MCF 10A (cell line): ENCODE results near the gene TYMS. TPM values are rescaled to one million over a fixed set of nuclear protein-coding genes. Genes with fewer than 3 reads are reported as not detected.

ENCODE experiments used
- BruUV-seq: library from RNA; stranded (reverse); fragments of 400-500 nt; replicated peaks from 2 replicates; lab custom pipeline; 2021; lab: Mats Ljungman, UMichigan
- CTCF ChIA-PET: fragments of 300-600 bp; sonication (Branson Sonifier 250); formaldehyde crosslinking; extraction: SDS; loops from one replicate; lab custom pipeline; 2021; ENCODE audit warnings: antibody characterized with exemption, inconsistent platforms; lab: Yijun Ruan, JAX
- POLR2A ChIA-PET: fragments of 300-600, 350-650 bp; sonication (Branson Sonifier 250); formaldehyde crosslinking; extraction: SDS; loops from one replicate; lab custom pipeline; 2020; ENCODE audit warnings: antibody characterized with exemption, inconsistent platforms; lab: Yijun Ruan, JAX
- DNase-seq: peaks from one replicate; pipeline ENCODE4 v3.0.0-alpha.2; 2018; ENCODE audit not compliant: unreplicated experiment
- H3K27ac Mint-ChIP-seq: one replicate; pipeline ENCODE4 v1.8.0; 2022; ENCODE audit warnings: mild to moderate bottlenecking, low read depth, mixed read lengths; ENCODE audit not compliant: unreplicated experiment
- H3K27me3 Mint-ChIP-seq: one replicate; pipeline ENCODE4 v1.8.0; 2022; ENCODE audit warnings: mixed read lengths; ENCODE audit not compliant: insufficient read depth, unreplicated experiment
- H3K36me3 Mint-ChIP-seq: one replicate; pipeline ENCODE4 v1.8.0; 2022; ENCODE audit warnings: mild to moderate bottlenecking, moderate library complexity, mixed read lengths; ENCODE audit not compliant: insufficient read depth, unreplicated experiment
- H3K4me1 Mint-ChIP-seq: one replicate; pipeline ENCODE4 v1.8.0; 2022; ENCODE audit warnings: mixed read lengths; ENCODE audit not compliant: insufficient read depth, unreplicated experiment
- H3K4me3 Mint-ChIP-seq: one replicate; pipeline ENCODE4 v1.8.0; 2022; ENCODE audit warnings: mild to moderate bottlenecking, moderate library complexity, mixed read lengths; ENCODE audit not compliant: unreplicated experiment
- H3K9me3 Mint-ChIP-seq: one replicate; pipeline ENCODE4 v1.8.0; 2022; ENCODE audit warnings: mixed read lengths; ENCODE audit not compliant: unreplicated experiment
- CTCF ChIP-seq: fragments of 200-600 bp; IDR thresholded peaks from one replicate; pipeline ENCODE4 v1.8.0; 2022; ENCODE audit warnings: antibody characterized with exemption, mild to moderate bottlenecking; ENCODE audit not compliant: unreplicated experiment
- intact Hi-C: fragments of 100-400 bp; cut with micrococcal nuclease; formaldehyde crosslinking; loops from 2 replicates; pipeline ENCODE4 v1.14.1; 2022
- total RNA-seq: library from RNA; stranded (reverse); gene quantifications from 2 replicates; pipeline ENCODE4 v1.2.3, GENCODE V29; 2022

The TYMS gene
- total RNA-seq, 1 experiment from 2014 or later = 57.0 TPM

DNA sequence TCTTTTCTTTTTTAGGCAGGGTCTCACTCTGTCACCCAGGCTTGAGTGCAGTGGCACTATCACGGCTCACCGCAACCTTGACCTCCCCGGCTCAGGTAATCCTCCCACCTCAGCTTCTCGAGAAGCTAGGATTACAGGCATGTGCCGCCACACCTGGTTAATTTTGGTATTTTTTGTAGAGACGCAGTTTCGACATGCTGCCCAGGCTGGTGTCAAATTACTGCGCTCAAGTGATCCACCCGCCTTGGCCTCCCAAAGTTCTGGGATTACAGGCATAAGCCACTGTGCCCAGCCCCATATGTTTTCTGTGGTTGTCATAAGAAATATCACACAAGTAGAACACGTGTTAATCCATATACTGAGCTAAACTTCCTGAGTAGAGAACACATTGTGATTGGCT is 40.3 kb downstream of the TYMS start:
- Mint-ChIP-seq H3K27me3 (no peaks in the 10 kb centered on the region), H3K4me1 (peaks cover 2% of the 10 kb centered on the region), H3K9me3 (no peaks in the 10 kb centered on the region), H3K36me3 (peaks cover 64% of the 10 kb centered on the region), H3K4me3 (no peak overlapping the region), H3K27ac (no peak overlapping the region)
- no TSS peak for BruUV-seq
- intact Hi-C loops = no loop called here
- ChIA-PET CTCF (interaction anchor here (1.0 to 1.1 kb wide), 3 partner anchors 13 to 39 kb away, joined by 3 read pairs; no protein-coding TSS in a partner anchor), POLR2A (interaction anchor here (0.5 to 1.2 kb wide), 3 partner anchors 18 to 131 kb away, joined by 3 to 5 read pairs (median 3); no protein-coding TSS in a partner anchor)
- DNase-seq = peak; percentile 60
- no peak for TF ChIP-seq CTCF

GRCh38 chr18:703213-703967 is 45.9 kb downstream of the TYMS start:
- CTCF ChIA-PET = interaction anchor here (0.7 to 2.2 kb wide), 7 partner anchors 45 to 143 kb away, joined by 3 to 11 read pairs (median 3); no protein-coding TSS in a partner anchor
- H3K4me1 Mint-ChIP-seq = peaks cover 14% of the 10 kb centered on the region
- peak; percentile 47 for DNase-seq
- intact Hi-C loops = no loop called here
- peaks cover 60% of the 10 kb centered on the region for H3K36me3 Mint-ChIP-seq
- TF ChIP-seq CTCF = no peak
- no TSS peak for BruUV-seq
- POLR2A ChIA-PET = interaction anchor here (0.6 to 2.5 kb wide), 9 partner anchors 8 to 435 kb away, joined by 3 to 20 read pairs (median 3); partner anchors contain the start of genes ENOSF1, THOC1, TYMS and YES1
- H3K9me3 Mint-ChIP-seq = no peaks in the 10 kb centered on the region
- no peaks in the 10 kb centered on the region for H3K27me3 Mint-ChIP-seq
- peak overlapping the region; percentile 54 for H3K27ac Mint-ChIP-seq
- H3K4me3 Mint-ChIP-seq = peak overlapping the region; percentile 4

GRCh38 chr18:706405-706804 is 49.0 kb downstream of the TYMS start:
- CTCF ChIA-PET = interaction anchor here (0.6 to 6.5 kb wide), 4 partner anchors 31 to 125 kb away, joined by 3 to 31 read pairs (median 4); partner anchors contain the start of gene TYMS

More at GRCh38 chr18:706405-706804, 49.0 kb downstream of the TYMS start:
- peaks cover 23% of the 10 kb centered on the region for H3K4me1 Mint-ChIP-seq
- no peaks in the 10 kb centered on the region for H3K9me3 Mint-ChIP-seq
- BruUV-seq = no TSS peak
- H3K36me3 Mint-ChIP-seq = peaks cover 55% of the 10 kb centered on the region
- no peak for TF ChIP-seq CTCF
- intact Hi-C loops = no loop called here
- H3K27me3 Mint-ChIP-seq = no peaks in the 10 kb centered on the region
- H3K27ac Mint-ChIP-seq = no peak overlapping the region
- no peak overlapping the region for H3K4me3 Mint-ChIP-seq
- DNase-seq = no peak
- POLR2A ChIA-PET = no interaction called here
